Lower leg skin (tissue), 3 donors: ENCODE measurements around the gene MNX1.

Source experiments
- CTCF ChIP-seq, 3 donors: fragments of 450-650 bp; IDR thresholded peaks; one replicate each; pipeline ENCODE4 v1.5.1; 2016; ENCODE audit warnings: antibody characterized with exemption in 3 of 3, mild to moderate bottlenecking in 3 of 3, moderate library complexity in 2 of 3
- POLR2A ChIP-seq, 2 donors: fragments of 450-650 bp; IDR thresholded peaks; one replicate each; pipeline ENCODE4 v1.6.1; 2016 to 2017; ENCODE audit warnings: antibody characterized with exemption in 2 of 2, mild to moderate bottlenecking in 1 of 2, moderate library complexity in 1 of 2

GRCh38 chr7:156979711-156980110 lies 30.8 kb downstream of the MNX1 start:
- TF ChIP-seq CTCF (IDR thresholded peaks at IDR 0.05) (no peak), POLR2A (IDR thresholded peaks at IDR 0.05) (no peak)
